LNCaP clone FGC (cell line): ENCODE results near the gene HDAC4.

Experiments
- DNase-seq: peaks from one replicate; pipeline ENCODE4 v3.0.0-alpha.2; 2011; ENCODE audit warnings: low read depth
- H3K4me3 ChIP-seq: 2 replicates; pipeline ENCODE4 v1.5.1; 2011; ENCODE audit warnings: mild to moderate bottlenecking, low read depth, low read length, control low read depth
- TF ChIP-seq, protein P1 (sequence below): IDR thresholded peaks from 2 replicates; pipeline ENCODE4 v1.5.1; 2012; ENCODE audit warnings: mild to moderate bottlenecking; ENCODE audit not compliant: control insufficient read depth, insufficient read depth; ENCODE audit errors: extremely low read depth

The HDAC4 gene

GRCh38 chr2:239165206-239165831 is 235.5 kb downstream of the HDAC4 start:
- TF ChIP-seq, protein P1, sequence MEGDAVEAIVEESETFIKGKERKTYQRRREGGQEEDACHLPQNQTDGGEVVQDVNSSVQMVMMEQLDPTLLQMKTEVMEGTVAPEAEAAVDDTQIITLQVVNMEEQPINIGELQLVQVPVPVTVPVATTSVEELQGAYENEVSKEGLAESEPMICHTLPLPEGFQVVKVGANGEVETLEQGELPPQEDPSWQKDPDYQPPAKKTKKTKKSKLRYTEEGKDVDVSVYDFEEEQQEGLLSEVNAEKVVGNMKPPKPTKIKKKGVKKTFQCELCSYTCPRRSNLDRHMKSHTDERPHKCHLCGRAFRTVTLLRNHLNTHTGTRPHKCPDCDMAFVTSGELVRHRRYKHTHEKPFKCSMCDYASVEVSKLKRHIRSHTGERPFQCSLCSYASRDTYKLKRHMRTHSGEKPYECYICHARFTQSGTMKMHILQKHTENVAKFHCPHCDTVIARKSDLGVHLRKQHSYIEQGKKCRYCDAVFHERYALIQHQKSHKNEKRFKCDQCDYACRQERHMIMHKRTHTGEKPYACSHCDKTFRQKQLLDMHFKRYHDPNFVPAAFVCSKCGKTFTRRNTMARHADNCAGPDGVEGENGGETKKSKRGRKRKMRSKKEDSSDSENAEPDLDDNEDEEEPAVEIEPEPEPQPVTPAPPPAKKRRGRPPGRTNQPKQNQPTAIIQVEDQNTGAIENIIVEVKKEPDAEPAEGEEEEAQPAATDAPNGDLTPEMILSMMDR = no peak
- no peak overlapping the region for H3K4me3 ChIP-seq
- no peak for DNase-seq

DNA sequence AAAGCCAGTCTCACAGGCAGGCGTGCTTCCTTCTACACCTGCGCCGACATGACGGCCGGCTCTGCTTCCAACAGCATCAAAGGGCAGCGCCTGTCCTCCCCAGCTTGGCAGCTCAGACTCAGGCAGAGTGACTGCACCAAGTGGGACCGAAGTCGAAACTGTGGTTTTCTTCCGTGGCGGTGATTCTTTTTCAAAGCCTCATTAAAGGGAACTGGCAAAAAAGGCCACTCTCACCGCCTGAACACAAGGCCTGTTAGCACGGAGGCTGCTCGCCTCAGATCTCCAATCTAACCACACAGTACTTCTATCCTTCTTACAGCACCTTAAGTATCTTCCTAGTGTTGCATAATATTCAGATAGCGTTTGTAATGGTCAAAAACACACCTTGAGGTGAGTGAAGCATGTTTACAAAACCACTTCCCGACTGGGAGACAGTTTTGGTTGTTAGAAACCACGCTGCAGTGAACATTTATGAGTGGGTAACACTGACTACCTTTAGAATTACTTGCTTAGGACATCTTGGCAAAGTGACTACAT is 236.4 kb downstream of the HDAC4 start:
- DNase-seq = no peak
- TF ChIP-seq, protein P1 = no peak
- H3K4me3 ChIP-seq = no peak overlapping the region

- H3K4me3 ChIP-seq = no peak overlapping the region
- TF ChIP-seq, protein P1 = no peak
- no peak for DNase-seq
These were observed 237.0 kb downstream of the HDAC4 start for GRCh38 chr2:239163688-239164334.

- TF ChIP-seq, protein P1 = no peak
- H3K4me3 ChIP-seq = no peak overlapping the region
- DNase-seq = no peak
These were observed 237.7 kb downstream of the HDAC4 start for GRCh38 chr2:239162976-239163687.

DNA sequence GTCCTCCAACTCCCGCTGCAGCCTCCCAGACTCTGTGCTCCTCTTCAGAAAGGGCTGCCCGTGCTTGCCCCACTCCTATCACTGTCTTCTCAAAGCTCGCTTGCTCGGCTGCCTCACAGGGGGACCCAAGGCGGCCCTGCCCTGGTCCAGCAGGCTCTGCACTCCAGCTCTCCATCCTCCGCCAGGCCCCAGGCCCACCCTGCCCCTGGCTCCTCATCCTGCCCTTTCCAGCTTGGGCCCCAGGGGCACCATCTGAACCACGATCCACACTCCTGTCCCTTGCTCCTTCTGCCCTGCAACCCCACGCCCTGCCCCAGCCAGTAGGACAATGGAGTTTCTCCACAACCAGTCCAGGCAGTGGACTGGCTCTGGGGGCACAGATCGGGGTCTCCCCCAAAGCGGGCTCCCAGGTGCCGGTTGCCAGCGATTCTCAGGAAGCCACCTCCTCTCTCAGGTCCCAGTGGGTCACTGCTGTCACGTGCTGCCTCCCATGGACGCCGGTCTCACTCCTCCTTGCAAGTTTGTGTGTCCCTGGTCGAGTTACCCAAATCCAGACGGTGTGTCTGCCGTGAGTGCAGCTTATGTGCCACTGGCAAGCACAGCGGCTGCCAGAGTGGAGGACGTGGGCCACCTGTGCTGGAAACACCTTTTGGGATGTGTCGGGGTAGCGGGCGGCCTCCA is 238.5 kb downstream of the HDAC4 start:
- TF ChIP-seq, protein P1 = no peak
- H3K4me3 ChIP-seq = no peak overlapping the region
- DNase-seq = no peak

- DNase-seq = no peak
- no peak overlapping the region for H3K4me3 ChIP-seq
- TF ChIP-seq, protein P1 = no peak
These were observed 239.1 kb downstream of the HDAC4 start for GRCh38 chr2:239161711-239162140.
